Neural progenitor cell (in vitro differentiated cells): Measurements from ENCODE around the gene ADRB2.

Source experiments
- CTCF ChIP-seq: fragments of 200-600 bp; sonication (generic); IDR thresholded peaks from 2 replicates; pipeline ENCODE4 v1.5.1; 2017; ENCODE audit warnings: antibody characterized with exemption, mild to moderate bottlenecking
- EZH2 ChIP-seq: fragments of 200-600 bp; sonication (generic); IDR thresholded peaks from 2 replicates; pipeline ENCODE4 v1.6.1; 2017; ENCODE audit warnings: antibody characterized with exemption, mild to moderate bottlenecking, moderate library complexity
- EZH2phosphoT487 ChIP-seq: fragments of 200-600 bp; sonication (generic); IDR thresholded peaks from 2 replicates; pipeline ENCODE4 v1.6.1; 2017; ENCODE audit warnings: antibody characterized with exemption

- TF ChIP-seq EZH2phosphoT487 (no peak), CTCF (no peak), EZH2 (no peak)
These were observed 14.7 kb upstream of the ADRB2 start for GRCh38 chr5:148811756-148812155.
